PC-3 (cell line): Measurements from ENCODE around the gene CDH26. TPM values are rescaled to one million over a fixed set of nuclear protein-coding genes. Genes with fewer than 3 reads are reported as not detected.
"Not testable (repeated sequence)": the region's sequence is repeated elsewhere in the genome, so short reads cannot be mapped to it uniquely, and the experiment has no call there.

Experiments
- ATAC-seq: fragments of 200-7000 bp; cut with Tn5 transposase; 2 replicates; pipeline ENCODE4 v1.9.1; 2020; ENCODE audit warnings: mild to moderate bottlenecking, moderate library complexity
- BruUV-seq: library from RNA; stranded (reverse); fragments of 400-500 nt; replicated peaks from 2 replicates; lab custom pipeline; 2021; lab: Mats Ljungman, UMichigan
- CTCF ChIA-PET: fragments of 300-600 bp; sonication (Branson Sonifier 250); formaldehyde crosslinking; loops from one replicate; lab custom pipeline; 2022; ENCODE audit warnings: antibody characterized with exemption; lab: Charles Lee
- POLR2A ChIA-PET: fragments of 300-600 bp; sonication (Branson Sonifier 250); formaldehyde crosslinking; loops from one replicate; lab custom pipeline; 2022; ENCODE audit warnings: antibody characterized with exemption; ENCODE audit not compliant: unreplicated experiment; lab: Charles Lee
- DNase-seq: peaks from one replicate; pipeline ENCODE4 v3.0.0-alpha.2; 2015
- H2AFZ ChIP-seq: fragments of 300-600 bp; sonication (generic); 2 replicates; pipeline ENCODE4 v1.6.0; 2016; ENCODE audit warnings: antibody characterized with exemption, low read length
- H3F3A ChIP-seq: fragments of 300-600 bp; sonication (generic); one replicate; pipeline ENCODE4 v1.6.0; 2017; ENCODE audit warnings: antibody characterized with exemption, low read length, control low read depth, mild to moderate bottlenecking; ENCODE audit not compliant: unreplicated experiment
- H3K27ac ChIP-seq: fragments of 300-600 bp; sonication (generic); 2 replicates; pipeline ENCODE4 v1.5.1; 2016; ENCODE audit warnings: mild to moderate bottlenecking, low read length
- H3K27me3 ChIP-seq: fragments of 300-600 bp; sonication (generic); 2 replicates; pipeline ENCODE4 v1.6.1; 2016; ENCODE audit warnings: low read length, mixed read lengths
- H3K36me3 ChIP-seq: fragments of 300-600 bp; sonication (generic); 2 replicates; pipeline ENCODE4 v1.6.1; 2016; ENCODE audit warnings: low read depth, mixed run types, low read length, mixed read lengths
- H3K4me1 ChIP-seq: fragments of 300-600 bp; sonication (generic); 2 replicates; pipeline ENCODE4 v1.5.1; 2016; ENCODE audit warnings: low read length; ENCODE audit not compliant: insufficient read depth
- H3K4me2 ChIP-seq: fragments of 300-600 bp; sonication (generic); 2 replicates; pipeline ENCODE4 v1.6.0; 2016; ENCODE audit warnings: low read length
- H3K4me3 ChIP-seq: fragments of 300-600 bp; sonication (generic); 2 replicates; pipeline ENCODE4 v1.5.1; 2016; ENCODE audit warnings: mild to moderate bottlenecking, low read length, mixed read lengths
- H3K79me2 ChIP-seq: fragments of 300-600 bp; sonication (generic); 2 replicates; pipeline ENCODE4 v1.6.1; 2017; ENCODE audit warnings: low read length, mixed read lengths
- H3K9ac ChIP-seq: fragments of 300-600 bp; sonication (generic); 2 replicates; pipeline ENCODE4 v1.6.0; 2016; ENCODE audit warnings: mild to moderate bottlenecking, low read length
- H3K9me2 ChIP-seq: fragments of 300-600 bp; sonication (generic); replicated peaks from 2 replicates; pipeline ENCODE4 v1.6.1; 2016; ENCODE audit warnings: mixed run types, low read length, mixed read lengths
- H3K9me3 ChIP-seq: fragments of 300-600 bp; sonication (generic); 2 replicates; pipeline ENCODE4 v1.6.1; 2016; ENCODE audit warnings: low read length, mixed read lengths
- H4K20me1 ChIP-seq: fragments of 300-600 bp; sonication (generic); 2 replicates; pipeline ENCODE4 v1.6.1; 2016; ENCODE audit warnings: low read length, mixed read lengths
- EZH2 ChIP-seq: fragments of 300-600 bp; sonication (generic); IDR thresholded peaks from one replicate; pipeline ENCODE4 v1.6.1; 2017; ENCODE audit warnings: antibody characterized with exemption, mild to moderate bottlenecking, low read length; ENCODE audit not compliant: unreplicated experiment
- EZH2phosphoT487 ChIP-seq: fragments of 300-600 bp; sonication (generic); IDR thresholded peaks from 2 replicates; pipeline ENCODE4 v1.6.1; 2018; ENCODE audit warnings: mild to moderate bottlenecking, antibody characterized with exemption, low read length, borderline replicate concordance
- intact Hi-C: fragments of 100-400 bp; cut with micrococcal nuclease; formaldehyde crosslinking; loops from 2 replicates; pipeline ENCODE4 v1.9.0; 2023
- total RNA-seq: library from RNA; depleted of rRNA; stranded (reverse); fragments of >200 nt; gene quantifications from 2 replicates; pipeline ENCODE4 v1.2.3, GENCODE V29; 2014
- TF ChIP-seq, protein P1 (sequence below): fragments of 300-600 bp; sonication (generic); conservative IDR thresholded peaks from 2 replicates; pipeline ENCODE4 v1.5.1; 2017; ENCODE audit warnings: antibody characterized with exemption, low read depth, mild to moderate bottlenecking, low read length

The CDH26 gene
- total RNA-seq, 1 experiment from 2014 or later: 1.2 TPM

DNA sequence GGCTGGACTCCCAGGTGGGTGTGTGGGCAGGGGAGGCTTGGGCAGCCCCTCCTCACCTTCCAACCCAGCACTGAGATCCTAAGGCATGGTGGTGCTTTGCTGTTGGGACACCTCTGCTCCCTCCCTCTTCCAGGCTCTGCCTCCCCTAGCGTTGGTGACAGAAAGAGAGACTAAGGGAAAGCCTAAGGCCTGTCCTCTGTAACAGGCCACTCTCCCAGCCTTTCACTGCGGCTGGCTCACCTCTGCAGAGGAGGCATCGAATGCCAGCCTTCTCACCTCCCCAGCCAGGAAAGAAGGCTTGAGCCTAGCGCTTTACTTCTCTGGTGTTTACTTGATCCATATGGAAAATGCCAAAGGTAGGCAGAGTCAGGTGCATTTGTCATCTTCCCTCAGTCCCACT, 3.5 kb upstream of the CDH26 start:
- H3K27ac ChIP-seq: no peak overlapping the region
- no peaks in the 10 kb centered on the region for H3K79me2 ChIP-seq
- H2AFZ ChIP-seq: no peak overlapping the region
- H3K27me3 ChIP-seq: no peaks in the 10 kb centered on the region
- intact Hi-C loops: loop anchor here (1.0 kb wide), 1 partner anchor 184 kb away; no protein-coding TSS in a partner anchor
- H3K36me3 ChIP-seq: no peaks in the 10 kb centered on the region
- no TSS peak for BruUV-seq
- POLR2A ChIA-PET: no interaction called here
- no peaks in the 10 kb centered on the region for H3K9me2 ChIP-seq
- TF ChIP-seq EZH2phosphoT487 (no peak), EZH2 (no peak)
- TF ChIP-seq, protein P1, sequence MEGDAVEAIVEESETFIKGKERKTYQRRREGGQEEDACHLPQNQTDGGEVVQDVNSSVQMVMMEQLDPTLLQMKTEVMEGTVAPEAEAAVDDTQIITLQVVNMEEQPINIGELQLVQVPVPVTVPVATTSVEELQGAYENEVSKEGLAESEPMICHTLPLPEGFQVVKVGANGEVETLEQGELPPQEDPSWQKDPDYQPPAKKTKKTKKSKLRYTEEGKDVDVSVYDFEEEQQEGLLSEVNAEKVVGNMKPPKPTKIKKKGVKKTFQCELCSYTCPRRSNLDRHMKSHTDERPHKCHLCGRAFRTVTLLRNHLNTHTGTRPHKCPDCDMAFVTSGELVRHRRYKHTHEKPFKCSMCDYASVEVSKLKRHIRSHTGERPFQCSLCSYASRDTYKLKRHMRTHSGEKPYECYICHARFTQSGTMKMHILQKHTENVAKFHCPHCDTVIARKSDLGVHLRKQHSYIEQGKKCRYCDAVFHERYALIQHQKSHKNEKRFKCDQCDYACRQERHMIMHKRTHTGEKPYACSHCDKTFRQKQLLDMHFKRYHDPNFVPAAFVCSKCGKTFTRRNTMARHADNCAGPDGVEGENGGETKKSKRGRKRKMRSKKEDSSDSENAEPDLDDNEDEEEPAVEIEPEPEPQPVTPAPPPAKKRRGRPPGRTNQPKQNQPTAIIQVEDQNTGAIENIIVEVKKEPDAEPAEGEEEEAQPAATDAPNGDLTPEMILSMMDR: no peak
- no peaks in the 10 kb centered on the region for H4K20me1 ChIP-seq
- peaks cover 7% of the 10 kb centered on the region; the same call in 1 of the 2 replicates for H3K4me1 ChIP-seq
- ATAC-seq: no peak; the same call in 1 of the 2 replicates
- H3K9me3 ChIP-seq: no peaks in the 10 kb centered on the region
- CTCF ChIA-PET: interaction anchor here (0.6 to 1.1 kb wide), 4 partner anchors 20 to 171 kb away, joined by 3 to 9 read pairs (median 6); no protein-coding TSS in a partner anchor
- H3F3A ChIP-seq: no peaks in the 10 kb centered on the region
- no peak overlapping the region for H3K9ac ChIP-seq
- no peak overlapping the region for H3K4me3 ChIP-seq
- no peak for DNase-seq
- H3K4me2 ChIP-seq: no peak overlapping the region

DNA sequence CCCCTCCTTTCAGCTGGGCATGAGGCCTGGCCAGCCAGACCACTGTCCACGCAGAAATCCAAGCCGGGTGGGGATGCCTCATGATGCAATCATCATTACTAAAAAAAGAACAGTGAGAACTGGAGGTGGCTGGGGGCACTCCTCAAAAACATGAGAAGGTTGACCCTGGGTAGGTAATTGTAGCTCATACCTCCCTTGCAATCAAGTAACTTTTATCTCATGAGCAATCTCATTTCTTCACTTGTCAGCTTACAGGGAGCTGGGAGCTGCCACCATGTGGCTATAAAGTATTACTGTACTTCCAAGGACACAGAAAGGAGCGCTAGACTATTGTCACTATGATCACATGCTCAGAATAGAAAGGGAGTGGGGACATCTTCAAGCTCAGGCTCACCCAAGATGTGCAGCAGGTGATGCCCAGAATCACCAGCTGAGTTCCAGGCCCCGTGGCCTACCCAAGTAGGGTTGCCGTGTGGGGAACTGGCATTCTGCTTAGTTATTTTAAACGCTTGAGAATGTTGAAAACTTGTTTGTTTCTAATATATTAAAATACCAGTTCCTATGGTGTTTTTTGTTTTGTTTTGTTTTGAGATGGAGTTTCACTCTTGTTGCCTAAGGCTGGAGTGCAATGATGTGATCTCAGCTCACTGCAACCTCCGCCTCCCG, 3.0 kb upstream of the CDH26 start:
- ATAC-seq (peak; percentile 85), DNase-seq (peak; percentile 65)

DNA sequence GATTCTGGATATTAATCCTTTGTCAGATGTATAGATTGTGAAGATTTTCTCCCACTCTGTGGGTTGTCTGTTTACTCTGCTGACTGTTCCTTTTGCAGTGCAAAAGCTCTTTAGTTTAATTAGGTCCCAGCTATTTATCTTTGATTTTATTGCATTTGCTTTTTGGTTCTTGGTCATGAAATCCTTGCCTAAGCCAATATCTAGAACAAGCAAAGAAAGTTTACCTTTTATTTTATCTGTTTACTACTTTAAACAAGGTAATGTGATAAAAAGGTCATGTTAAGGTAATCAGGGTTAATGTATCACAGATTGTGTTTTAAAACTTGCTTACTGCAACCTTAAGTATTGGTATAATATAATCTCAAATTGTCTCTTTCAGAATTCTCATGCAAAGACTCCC, 655 bp upstream of the CDH26 start:
- H4K20me1 ChIP-seq, H3K4me3 ChIP-seq, H3K9me3 ChIP-seq, CTCF ChIA-PET, H2AFZ ChIP-seq, DNase-seq, H3F3A ChIP-seq, H3K79me2 ChIP-seq, H3K9ac ChIP-seq, H3K27me3 ChIP-seq, H3K9me2 ChIP-seq, BruUV-seq, H3K36me3 ChIP-seq: not testable (repeated sequence)
- intact Hi-C loops: loop anchor here (2.0 kb wide), 1 partner anchor 31 kb away; no protein-coding TSS in a partner anchor
- Histone ChIP-seq H3K27ac (peak overlapping the region; percentile 21; the same call in 1 of the 2 replicates), H3K4me1 (peaks cover 13% of the 10 kb centered on the region; the same call in 1 of the 2 replicates), H3K4me2 (peak overlapping the region; percentile 38)
- POLR2A ChIA-PET: interaction anchor here (0.7 kb wide), 1 partner anchor 13 kb away, joined by 3 read pairs; no protein-coding TSS in a partner anchor
- ATAC-seq: peak; percentile 37

More for the DNA sequence above, 3.0 kb upstream of the CDH26 start:
- Histone ChIP-seq H3K27ac (no peak overlapping the region), H3K4me2 (no peak overlapping the region), H3K9me3 (no peaks in the 10 kb centered on the region), H3K36me3 (no peaks in the 10 kb centered on the region), H3K9me2 (no peaks in the 10 kb centered on the region), H3K79me2 (no peaks in the 10 kb centered on the region), H4K20me1 (no peaks in the 10 kb centered on the region), H3K4me3 (no peak overlapping the region), H2AFZ (no peak overlapping the region), H3K4me1 (peaks cover 7% of the 10 kb centered on the region; the same call in 1 of the 2 replicates), H3K9ac (no peak overlapping the region), H3F3A (no peaks in the 10 kb centered on the region), H3K27me3 (no peaks in the 10 kb centered on the region)
- intact Hi-C loops: loop anchor here (1.0 kb wide), 1 partner anchor 185 kb away; no protein-coding TSS in a partner anchor
- POLR2A ChIA-PET: no interaction called here
- CTCF ChIA-PET: interaction anchor here (0.6 to 1.1 kb wide), 6 partner anchors 21 to 333 kb away, joined by 3 to 9 read pairs (median 4); no protein-coding TSS in a partner anchor
- no TSS peak for BruUV-seq
- TF ChIP-seq, protein P1: peak; percentile 69
- TF ChIP-seq EZH2phosphoT487: no peak
